HG03342 (cell line): ENCODE measurements around the gene ZCCHC2.
A peak's percentile ranks its signal among the peaks of the same experiment; 100 is the strongest.

ENCODE experiments used
- ATAC-seq: cut with Tn5 transposase; IDR thresholded peaks from one replicate; pipeline ENCODE4 v1.9.1; 2021; ENCODE audit warnings: mild to moderate bottlenecking, moderate library complexity; ENCODE audit not compliant: unreplicated experiment

Gene ZCCHC2

GRCh38 chr18:62574776-62575175 is 52.0 kb downstream of the ZCCHC2 start:
- ATAC-seq: no peak

- no peak for ATAC-seq
Observed at GRCh38 chr18:62576271-62576670, 53.4 kb downstream of the ZCCHC2 start.

GRCh38 chr18:62576845-62577512 is 54.2 kb downstream of the ZCCHC2 start:
- no peak for ATAC-seq

- no peak for ATAC-seq
Observed at GRCh38 chr18:62577765-62578164, 54.9 kb downstream of the ZCCHC2 start.

- no peak for ATAC-seq
Observed at GRCh38 chr18:62578980-62579511, 56.2 kb downstream of the ZCCHC2 start.

- ATAC-seq: no peak
Observed at GRCh38 chr18:62583376-62583775, 60.6 kb downstream of the ZCCHC2 start.

GRCh38 chr18:62584241-62585120 is 61.7 kb downstream of the ZCCHC2 start:
- peak; percentile 90 for ATAC-seq

- no peak for ATAC-seq
Observed at GRCh38 chr18:62585274-62586150, 62.7 kb downstream of the ZCCHC2 start.

- ATAC-seq: peak; percentile 62
Observed at GRCh38 chr18:62586151-62586774, 63.4 kb downstream of the ZCCHC2 start.

- no peak for ATAC-seq
Observed at GRCh38 chr18:62586781-62587487, 64.1 kb downstream of the ZCCHC2 start.

- no peak for ATAC-seq
Observed at GRCh38 chr18:62587689-62588088, 64.9 kb downstream of the ZCCHC2 start.

- no peak for ATAC-seq
Observed at GRCh38 chr18:62588217-62588616, 65.4 kb downstream of the ZCCHC2 start.

GRCh38 chr18:62590799-62591590 is 68.2 kb downstream of the ZCCHC2 start:
- ATAC-seq: no peak

GRCh38 chr18:62596145-62597005 is 73.5 kb downstream of the ZCCHC2 start:
- ATAC-seq: no peak

- ATAC-seq: no peak
Observed at GRCh38 chr18:62601871-62602270, 79.0 kb downstream of the ZCCHC2 start.

- no peak for ATAC-seq
Observed at GRCh38 chr18:62602706-62603105, 79.9 kb downstream of the ZCCHC2 start.

GRCh38 chr18:62603211-62603610 is 80.4 kb downstream of the ZCCHC2 start:
- no peak for ATAC-seq

GRCh38 chr18:62603979-62604378 is 81.2 kb downstream of the ZCCHC2 start:
- ATAC-seq: no peak
